Measurements from ENCODE around the gene PIK3C2A. TPM values are rescaled to one million over a fixed set of nuclear protein-coding genes. Genes with fewer than 3 reads are reported as not detected.
"Not testable (repeated sequence)": the region's sequence is repeated elsewhere in the genome, so short reads cannot be mapped to it uniquely, and the experiment has no call there.

Gene PIK3C2A
- total RNA-seq, 1 donor: 60.0 TPM

DNA sequence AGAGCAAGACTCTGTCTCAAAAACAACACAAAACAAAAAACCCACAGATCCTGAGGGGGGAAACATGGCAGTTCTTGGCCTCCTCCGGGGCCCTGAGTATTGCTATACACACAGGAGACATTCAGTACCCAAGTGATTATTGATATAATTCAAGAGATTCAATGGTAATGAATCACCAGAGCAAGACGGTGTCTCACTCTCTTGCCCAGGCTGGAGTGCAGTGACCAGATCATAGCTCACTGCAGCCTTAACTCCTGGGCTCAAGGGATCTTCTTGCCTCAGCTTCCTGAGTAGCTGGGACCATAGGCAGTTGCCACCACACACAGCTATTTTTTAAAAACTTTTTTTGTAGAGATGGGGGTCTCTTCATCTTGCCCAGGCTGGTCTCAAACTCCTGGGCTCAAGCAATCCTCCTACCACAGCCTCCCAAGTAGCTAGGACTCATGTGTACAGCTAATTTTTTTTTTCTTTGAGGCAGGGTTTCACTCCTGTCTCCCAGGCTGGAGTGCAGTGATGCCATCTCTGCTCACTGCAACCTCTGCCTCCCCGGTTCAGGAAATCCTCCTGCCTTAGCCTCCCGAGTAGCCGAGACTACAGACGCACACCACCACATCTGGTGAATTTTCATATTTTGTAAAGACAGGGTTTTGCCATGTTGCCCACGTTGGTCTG, 21.8 kb upstream of the PIK3C2A start:
- no peak overlapping the region for H3K4me3 ChIP-seq (ENCODE audit: low read depth, low read length)
- DNase-seq (ENCODE audit: low read depth): no peak
- TF ChIP-seq, protein P1, sequence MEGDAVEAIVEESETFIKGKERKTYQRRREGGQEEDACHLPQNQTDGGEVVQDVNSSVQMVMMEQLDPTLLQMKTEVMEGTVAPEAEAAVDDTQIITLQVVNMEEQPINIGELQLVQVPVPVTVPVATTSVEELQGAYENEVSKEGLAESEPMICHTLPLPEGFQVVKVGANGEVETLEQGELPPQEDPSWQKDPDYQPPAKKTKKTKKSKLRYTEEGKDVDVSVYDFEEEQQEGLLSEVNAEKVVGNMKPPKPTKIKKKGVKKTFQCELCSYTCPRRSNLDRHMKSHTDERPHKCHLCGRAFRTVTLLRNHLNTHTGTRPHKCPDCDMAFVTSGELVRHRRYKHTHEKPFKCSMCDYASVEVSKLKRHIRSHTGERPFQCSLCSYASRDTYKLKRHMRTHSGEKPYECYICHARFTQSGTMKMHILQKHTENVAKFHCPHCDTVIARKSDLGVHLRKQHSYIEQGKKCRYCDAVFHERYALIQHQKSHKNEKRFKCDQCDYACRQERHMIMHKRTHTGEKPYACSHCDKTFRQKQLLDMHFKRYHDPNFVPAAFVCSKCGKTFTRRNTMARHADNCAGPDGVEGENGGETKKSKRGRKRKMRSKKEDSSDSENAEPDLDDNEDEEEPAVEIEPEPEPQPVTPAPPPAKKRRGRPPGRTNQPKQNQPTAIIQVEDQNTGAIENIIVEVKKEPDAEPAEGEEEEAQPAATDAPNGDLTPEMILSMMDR (IDR thresholded peaks at IDR 0.05; ENCODE audit: insufficient read depth, low read length): no peak

DNA sequence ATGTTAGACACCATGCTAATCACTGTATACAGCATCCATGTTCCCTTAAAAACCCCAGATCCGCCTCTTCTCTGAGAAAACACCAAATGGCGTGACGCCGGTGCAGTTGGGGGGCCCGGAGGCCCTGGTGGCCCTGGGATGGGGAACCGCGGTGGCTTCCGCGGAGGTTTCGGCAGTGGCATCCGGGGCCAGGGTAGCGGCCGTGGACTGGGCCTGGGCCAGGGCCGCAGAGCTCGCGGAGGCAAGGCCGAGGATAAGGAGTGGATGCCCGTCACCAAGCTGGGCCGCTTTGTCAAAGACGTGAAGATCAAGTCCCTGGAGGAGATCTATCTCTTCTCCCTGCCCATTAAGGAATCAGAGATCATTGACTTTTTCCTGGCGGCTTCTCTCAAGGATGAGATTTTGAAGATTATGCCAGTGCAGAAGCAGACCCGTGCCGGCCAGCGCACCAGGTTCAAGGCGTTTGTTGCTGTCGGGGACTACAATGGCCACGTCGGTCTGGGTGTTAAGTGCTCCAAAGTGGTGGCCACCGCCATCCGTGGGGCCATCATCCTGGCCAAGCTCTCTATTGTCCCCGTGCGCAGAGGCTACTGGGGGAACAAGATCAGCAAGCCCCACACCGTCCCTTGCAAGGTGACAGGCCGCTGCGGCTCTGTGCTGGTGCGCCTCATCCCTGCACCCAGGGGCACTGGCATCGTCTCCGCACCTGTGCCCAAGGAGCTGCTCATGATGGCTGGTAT, 20.6 kb upstream of the PIK3C2A start:
- not testable (repeated sequence) for H3K4me3 ChIP-seq (ENCODE audit: low read depth, low read length); DNase-seq (ENCODE audit: low read depth)

GRCh38 chr11:17224727-17225126, 16.9 kb upstream of the PIK3C2A start:
- DNase-seq (ENCODE audit: low read depth): peak; percentile 14
- H3K4me3 ChIP-seq (ENCODE audit: low read depth, low read length): no peak overlapping the region
- TF ChIP-seq, protein P1 (IDR thresholded peaks at IDR 0.05; ENCODE audit: insufficient read depth, low read length): no peak

GRCh38 chr11:17221968-17222367, 14.2 kb upstream of the PIK3C2A start:
- no peak overlapping the region for H3K4me3 ChIP-seq (ENCODE audit: low read depth, low read length)
- TF ChIP-seq, protein P1 (IDR thresholded peaks at IDR 0.05; ENCODE audit: insufficient read depth, low read length): no peak
- DNase-seq (ENCODE audit: low read depth): peak; percentile 65

- no peak overlapping the region for H3K4me3 ChIP-seq (ENCODE audit: low read depth, low read length)
- DNase-seq (ENCODE audit: low read depth): no peak
- TF ChIP-seq, protein P1 (IDR thresholded peaks at IDR 0.05; ENCODE audit: insufficient read depth, low read length): no peak
Measured at GRCh38 chr11:17219016-17219415, 11.2 kb upstream of the PIK3C2A start.

- H3K4me3 ChIP-seq (ENCODE audit: low read depth, low read length): no peak overlapping the region
- DNase-seq (ENCODE audit: low read depth): no peak
- TF ChIP-seq, protein P1 (IDR thresholded peaks at IDR 0.05; ENCODE audit: insufficient read depth, low read length): no peak
Measured at GRCh38 chr11:17218403-17218802, 10.6 kb upstream of the PIK3C2A start.

- TF ChIP-seq, protein P1 (IDR thresholded peaks at IDR 0.05; ENCODE audit: insufficient read depth, low read length): no peak
Measured at GRCh38 chr11:17217401-17217800, 9.6 kb upstream of the PIK3C2A start.

More at GRCh38 chr11:17217401-17217800, 9.6 kb upstream of the PIK3C2A start:
- no peak overlapping the region for H3K4me3 ChIP-seq (ENCODE audit: low read depth, low read length)
- no peak for DNase-seq (ENCODE audit: low read depth)

Data from fibroblast of the aortic adventitia (primary cell).